NCI-H345 treated with DMSO at 0.1 percent for 48 hours (cell line): ENCODE results near the gene HERPUD1.
"Not testable (repeated sequence)": the region's sequence is repeated elsewhere in the genome, so short reads cannot be mapped to it uniquely, and the experiment has no call there.

ENCODE experiments used
- DNase-seq: peaks from one replicate; lab custom pipeline; 2025; ENCODE audit not compliant: unreplicated experiment; lab: John Stamatoyannopoulos, UW

Gene HERPUD1

GRCh38 chr16:56953006-56953405, 21.1 kb downstream of the HERPUD1 start:
- no peak for DNase-seq

- no peak for DNase-seq
These were observed 24.1 kb downstream of the HERPUD1 start for GRCh38 chr16:56956076-56956475.

GRCh38 chr16:56956756-56957155, 24.8 kb downstream of the HERPUD1 start:
- no peak for DNase-seq

- no peak for DNase-seq
These were observed 28.8 kb downstream of the HERPUD1 start for GRCh38 chr16:56960681-56961281.

GRCh38 chr16:56961386-56961785, 29.4 kb downstream of the HERPUD1 start:
- DNase-seq = no peak

- DNase-seq = no peak
These were observed 29.9 kb downstream of the HERPUD1 start, which contains the start of gene CETP for GRCh38 chr16:56961851-56962281. TSS of gene CETP (plus strand) at chr16:56961950. CDS start at chr16:56961980, 30 bp downstream.

- DNase-seq = no peak
These were observed 32.6 kb downstream of the HERPUD1 start for GRCh38 chr16:56964243-56965148.

GRCh38 chr16:56965149-56966092, 33.5 kb downstream of the HERPUD1 start:
- no peak for DNase-seq

- no peak for DNase-seq
These were observed 34.1 kb downstream of the HERPUD1 start for GRCh38 chr16:56966093-56966475.

- no peak for DNase-seq
These were observed 35.8 kb downstream of the HERPUD1 start for GRCh38 chr16:56967733-56968132.

- DNase-seq = no peak
These were observed 37.8 kb downstream of the HERPUD1 start for GRCh38 chr16:56969769-56970168.

GRCh38 chr16:56970934-56971767, 39.2 kb downstream of the HERPUD1 start:
- no peak for DNase-seq

GRCh38 chr16:56971768-56972043, 39.8 kb downstream of the HERPUD1 start:
- no peak for DNase-seq

- no peak for DNase-seq
These were observed 40.7 kb downstream of the HERPUD1 start for GRCh38 chr16:56972403-56973293.

- DNase-seq = no peak
These were observed 41.4 kb downstream of the HERPUD1 start for GRCh38 chr16:56973294-56973689.

- DNase-seq = not testable (repeated sequence)
These were observed 42.0 kb downstream of the HERPUD1 start for GRCh38 chr16:56973899-56974298.

GRCh38 chr16:56974549-56975300, 42.8 kb downstream of the HERPUD1 start:
- no peak for DNase-seq

GRCh38 chr16:56975714-56976113, 43.8 kb downstream of the HERPUD1 start:
- DNase-seq = no peak

GRCh38 chr16:56977216-56977615, 45.3 kb downstream of the HERPUD1 start:
- DNase-seq = no peak
